Karpas-422 (cell line): Measurements from ENCODE around the gene PDE8A. TPM values are rescaled to one million over a fixed set of nuclear protein-coding genes. Genes with fewer than 3 reads are reported as not detected.
"Not testable (repeated sequence)": the region's sequence is repeated elsewhere in the genome, so short reads cannot be mapped to it uniquely, and the experiment has no call there.

Experiments used
- DNase-seq: peaks from one replicate; pipeline ENCODE4 v3.0.0-alpha.2; 2015
- H2AFZ ChIP-seq: fragments of 200-600 bp; sonication (generic); 2 replicates; pipeline ENCODE4 v1.6.1; 2014; ENCODE audit warnings: antibody characterized with exemption, low read length, mixed read lengths
- H3K27ac ChIP-seq: fragments of 200-600 bp; sonication (generic); 2 replicates; pipeline ENCODE4 v1.5.1; 2014; ENCODE audit warnings: mild to moderate bottlenecking, low read length, moderate library complexity
- H3K27me3 ChIP-seq: fragments of 200-600 bp; sonication (generic); 2 replicates; pipeline ENCODE4 v1.6.1; 2014; ENCODE audit warnings: low read length, mixed read lengths
- H3K36me3 ChIP-seq: fragments of 200-600 bp; sonication (generic); 2 replicates; pipeline ENCODE4 v1.6.1; 2014; ENCODE audit warnings: low read length, mixed read lengths; ENCODE audit not compliant: insufficient read depth
- H3K4me1 ChIP-seq: fragments of 200-600 bp; sonication (generic); 2 replicates; pipeline ENCODE4 v1.6.1; 2014; ENCODE audit warnings: mild to moderate bottlenecking, low read length, mixed read lengths
- H3K4me2 ChIP-seq: fragments of 200-600 bp; sonication (generic); 2 replicates; pipeline ENCODE4 v1.6.1; 2014; ENCODE audit warnings: low read length, low read depth, mild to moderate bottlenecking; ENCODE audit not compliant: poor library complexity, severe bottlenecking
- H3K4me3 ChIP-seq: fragments of 200-600 bp; sonication (generic); 2 replicates; pipeline ENCODE4 v1.5.1; 2014; ENCODE audit warnings: mild to moderate bottlenecking, antibody characterized with exemption, low read length, mixed read lengths
- H3K79me2 ChIP-seq: fragments of 200-600 bp; sonication (generic); 2 replicates; pipeline ENCODE4 v1.6.1; 2014; ENCODE audit warnings: mild to moderate bottlenecking, low read length, mixed read lengths
- H3K9ac ChIP-seq: fragments of 200-600 bp; sonication (generic); 2 replicates; pipeline ENCODE4 v1.6.0; 2014; ENCODE audit warnings: low read length
- H3K9me2 ChIP-seq: fragments of 200-600 bp; sonication (generic), shearing (Covaris generic); replicated peaks from 2 replicates; pipeline ENCODE4 v1.6.0; 2014; ENCODE audit warnings: mild to moderate bottlenecking, low read length, moderate library complexity; ENCODE audit not compliant: insufficient read depth
- H3K9me3 ChIP-seq: fragments of 300-700, 200-600 bp; sonication (generic); 2 replicates; pipeline ENCODE4 v1.6.1; 2014; ENCODE audit warnings: low read length, mixed read lengths
- H4K20me1 ChIP-seq: fragments of 200-600 bp; sonication (generic); 2 replicates; pipeline ENCODE4 v1.6.1; 2014; ENCODE audit warnings: mild to moderate bottlenecking, antibody characterized with exemption, low read length, low read depth; ENCODE audit not compliant: insufficient read depth
- total RNA-seq: library from RNA; depleted of rRNA; stranded (reverse); fragments of >200 nt; shearing (Covaris generic); gene quantifications from 2 replicates; pipeline ENCODE4 v1.2.3, GENCODE V29; 2014; ENCODE audit warnings: low replicate concordance

PDE8A gene
- total RNA-seq, 1 experiment from 2014 or later = 3.4 TPM

GRCh38 chr15:84980196-84981053, 1.2 kb upstream of the PDE8A start:
- Histone ChIP-seq H4K20me1 (peaks cover 6% of the 10 kb centered on the region; the same call in 1 of the 2 replicates), H3K9me3 (no peaks in the 10 kb centered on the region), H3K4me1 (peaks cover 12% of the 10 kb centered on the region)

DNA sequence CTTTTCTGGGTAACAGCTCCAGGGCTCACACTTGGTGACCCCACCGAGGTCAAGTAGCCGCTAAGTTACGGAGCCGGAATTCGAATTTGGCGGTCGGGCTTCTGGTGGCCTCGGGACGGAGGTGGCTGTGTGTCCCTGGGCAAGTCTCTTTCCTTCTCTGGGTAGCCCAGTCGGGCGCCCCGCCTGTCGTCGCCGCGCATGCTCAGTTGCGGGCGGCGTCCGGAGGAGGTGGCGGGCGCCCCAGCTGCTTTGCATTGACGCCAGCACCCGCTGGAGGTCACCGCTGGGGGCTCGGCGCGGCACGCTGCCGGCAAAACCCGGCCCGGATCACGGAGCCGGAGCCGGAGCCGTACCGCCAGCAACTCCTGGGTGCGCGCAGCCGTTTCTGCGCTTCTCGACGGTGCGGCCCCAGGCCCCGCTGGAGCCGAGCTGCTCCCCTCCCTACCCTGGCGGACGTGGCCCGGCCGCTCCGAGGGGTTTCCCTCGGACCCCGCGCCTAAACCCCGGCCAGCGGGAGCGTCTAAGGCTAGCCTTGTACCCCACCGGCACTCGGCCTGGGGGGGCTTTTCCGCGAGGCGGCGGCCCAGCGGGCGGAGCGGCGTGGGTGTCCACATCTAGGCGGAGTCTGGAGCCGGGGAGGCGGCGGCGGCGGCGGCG, 474 bp upstream of the PDE8A start:
- peaks cover 6% of the 10 kb centered on the region; the same call in 1 of the 2 replicates for H4K20me1 ChIP-seq
- H3K4me3 ChIP-seq = peak overlapping the region; percentile 70
- H3K27me3 ChIP-seq = no peaks in the 10 kb centered on the region
- H3K4me1 ChIP-seq = peaks cover 12% of the 10 kb centered on the region
- peak overlapping the region; percentile 91; the same call in 1 of the 2 replicates for H2AFZ ChIP-seq
- no peaks in the 10 kb centered on the region for H3K36me3 ChIP-seq
- H3K79me2 ChIP-seq = no peaks in the 10 kb centered on the region
- H3K4me2 ChIP-seq = peak overlapping the region; percentile 81
- no peaks in the 10 kb centered on the region for H3K9me2 ChIP-seq
- H3K9ac ChIP-seq = peak overlapping the region; percentile 76
- H3K9me3 ChIP-seq = no peaks in the 10 kb centered on the region
- peak; percentile 97 for DNase-seq
- H3K27ac ChIP-seq = peak overlapping the region; percentile 41

More at GRCh38 chr15:84980196-84981053, 1.2 kb upstream of the PDE8A start:
- peak overlapping the region; percentile 81 for H3K4me2 ChIP-seq
- H3K36me3 ChIP-seq = no peaks in the 10 kb centered on the region
- H3K9ac ChIP-seq = peak overlapping the region; percentile 76
- H3K9me2 ChIP-seq = no peaks in the 10 kb centered on the region
- no peaks in the 10 kb centered on the region for H3K79me2 ChIP-seq
- no peaks in the 10 kb centered on the region for H3K27me3 ChIP-seq
- peak overlapping the region; percentile 41 for H3K27ac ChIP-seq
- DNase-seq = peak; percentile 88
- peak overlapping the region; percentile 70 for H3K4me3 ChIP-seq
- H2AFZ ChIP-seq = peak overlapping the region; percentile 91; the same call in 1 of the 2 replicates

DNA sequence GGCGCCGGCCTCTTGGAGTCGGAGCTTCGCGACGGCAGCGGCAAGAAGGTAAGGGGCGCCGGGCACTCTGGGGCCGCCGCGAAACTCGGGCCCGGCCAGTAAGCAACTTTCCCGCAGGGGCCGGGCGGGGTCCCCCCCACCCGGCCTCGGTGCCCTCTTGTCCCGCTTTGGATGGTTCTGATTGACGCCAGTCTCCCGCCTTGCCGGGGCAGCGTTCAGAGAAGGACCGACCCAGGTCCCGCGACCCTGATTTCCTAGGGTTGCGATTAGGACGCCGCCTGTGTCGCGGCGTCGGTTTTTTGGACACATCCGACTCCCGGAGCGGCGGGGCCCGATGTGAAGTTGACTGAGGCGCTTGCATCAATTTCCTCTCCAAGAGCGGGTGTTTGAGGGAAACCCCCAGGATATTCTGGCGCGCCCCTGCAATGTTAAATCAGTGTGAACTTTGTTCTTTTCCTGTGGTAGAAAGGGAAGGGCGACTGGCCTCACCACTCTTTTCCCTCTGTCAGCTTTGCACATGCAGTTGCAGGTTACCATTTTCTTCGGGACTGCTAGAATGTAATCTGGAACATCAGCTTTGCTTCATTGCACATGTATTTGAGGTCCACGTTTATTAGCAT, 755 bp downstream of the PDE8A start:
- no peak for DNase-seq
- Histone ChIP-seq H3K9ac (no peak overlapping the region), H3K4me2 (no peak overlapping the region), H3K4me1 (peaks cover 12% of the 10 kb centered on the region), H3K4me3 (no peak overlapping the region), H3K27ac (no peak overlapping the region), H2AFZ (no peak overlapping the region), H3K27me3 (no peaks in the 10 kb centered on the region), H3K9me3 (no peaks in the 10 kb centered on the region), H3K79me2 (no peaks in the 10 kb centered on the region), H3K9me2 (no peaks in the 10 kb centered on the region), H4K20me1 (peaks cover 6% of the 10 kb centered on the region; the same call in 1 of the 2 replicates), H3K36me3 (no peaks in the 10 kb centered on the region)

DNA sequence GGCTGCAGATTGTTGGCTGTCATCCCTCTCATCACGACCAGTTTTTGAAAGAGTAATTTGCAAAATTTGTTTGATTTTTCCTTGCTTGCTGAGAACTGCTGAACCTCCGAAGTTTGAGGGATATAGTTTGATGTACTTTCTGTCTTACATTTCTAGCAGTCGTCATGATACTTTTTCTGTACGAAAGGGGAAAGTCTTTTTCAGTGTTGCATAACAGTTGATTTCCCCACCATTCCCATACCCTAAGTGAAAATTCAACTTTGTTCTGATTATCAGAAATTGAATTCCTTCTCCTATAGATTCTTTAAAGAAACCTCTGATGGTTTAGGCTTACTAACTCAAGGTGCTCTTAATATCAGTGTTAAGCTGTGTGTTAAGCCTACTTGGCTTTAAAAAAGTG, 1.6 kb downstream of the PDE8A start:
- Histone ChIP-seq H3K4me2 (no peak overlapping the region), H3K4me3 (no peak overlapping the region), H3K27ac (no peak overlapping the region), H3K9me2 (no peaks in the 10 kb centered on the region), H2AFZ (no peak overlapping the region), H3K9me3 (no peaks in the 10 kb centered on the region), H3K79me2 (no peaks in the 10 kb centered on the region), H3K36me3 (no peaks in the 10 kb centered on the region), H4K20me1 (peaks cover 11% of the 10 kb centered on the region), H3K27me3 (no peaks in the 10 kb centered on the region), H3K4me1 (peaks cover 15% of the 10 kb centered on the region), H3K9ac (no peak overlapping the region)
- DNase-seq = no peak

DNA sequence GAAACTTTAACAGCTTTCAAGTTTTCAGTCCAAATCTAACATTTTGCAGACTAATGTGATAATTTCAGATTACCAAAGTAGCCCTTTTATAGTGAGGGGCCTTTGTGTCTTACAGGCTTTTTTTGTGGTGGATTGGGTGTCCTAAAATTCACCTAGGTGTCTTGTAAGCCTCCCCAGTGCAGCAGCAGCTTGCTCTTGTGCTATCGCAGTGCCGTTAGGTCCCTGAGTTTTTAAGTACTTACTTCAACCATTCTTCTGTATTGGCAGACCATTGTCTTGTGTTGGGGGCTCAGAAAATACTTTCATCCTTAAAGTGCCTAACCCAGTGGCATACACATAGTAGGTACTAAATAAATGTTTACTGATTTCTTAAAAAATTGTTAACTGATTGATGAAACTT, 2.1 kb downstream of the PDE8A start:
- Histone ChIP-seq H3K9ac (no peak overlapping the region), H3K9me2 (no peaks in the 10 kb centered on the region), H3K4me1 (peaks cover 15% of the 10 kb centered on the region), H3K27me3 (no peaks in the 10 kb centered on the region), H4K20me1 (peaks cover 15% of the 10 kb centered on the region), H3K36me3 (no peaks in the 10 kb centered on the region), H3K79me2 (no peaks in the 10 kb centered on the region), H2AFZ (no peak overlapping the region), H3K27ac (no peak overlapping the region), H3K4me3 (no peak overlapping the region), H3K4me2 (no peak overlapping the region), H3K9me3 (no peaks in the 10 kb centered on the region)
- DNase-seq = no peak

- H3K4me3 ChIP-seq = no peak overlapping the region
- no peaks in the 10 kb centered on the region for H3K79me2 ChIP-seq
- H3K4me2 ChIP-seq = no peak overlapping the region
- H4K20me1 ChIP-seq = peaks cover 18% of the 10 kb centered on the region
- no peaks in the 10 kb centered on the region for H3K36me3 ChIP-seq
- H3K9ac ChIP-seq = no peak overlapping the region
- H3K27ac ChIP-seq = no peak overlapping the region
- H3K27me3 ChIP-seq = no peaks in the 10 kb centered on the region
- no peaks in the 10 kb centered on the region for H3K9me2 ChIP-seq
- DNase-seq = no peak
- H2AFZ ChIP-seq = no peak overlapping the region
- H3K4me1 ChIP-seq = peaks cover 10% of the 10 kb centered on the region
- no peaks in the 10 kb centered on the region for H3K9me3 ChIP-seq
These were observed 3.5 kb downstream of the PDE8A start for GRCh38 chr15:84985158-84985557.

DNA sequence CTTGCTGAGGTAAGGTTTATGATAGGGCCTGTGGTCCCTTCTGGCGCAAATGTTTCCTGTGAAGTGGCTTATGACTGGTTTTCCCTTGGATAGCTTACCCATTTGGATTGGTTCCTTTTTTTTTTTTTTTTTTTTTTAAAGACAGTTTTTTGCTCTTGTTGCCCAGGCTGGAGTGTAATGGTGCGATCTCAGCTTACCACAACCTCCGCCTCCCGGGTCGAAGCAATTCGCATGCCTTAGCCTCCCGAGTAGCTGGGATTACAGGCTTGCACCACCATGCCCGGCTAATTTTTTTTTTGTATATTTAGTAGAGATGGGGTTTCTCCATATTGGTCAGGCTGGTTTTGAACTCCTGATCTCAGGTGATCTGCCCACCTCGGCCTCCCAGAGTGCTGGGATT, 5.7 kb downstream of the PDE8A start:
- H3K9me3 ChIP-seq, DNase-seq, H3K9ac ChIP-seq, H3K27ac ChIP-seq, H3K36me3 ChIP-seq, H3K27me3 ChIP-seq, H3K79me2 ChIP-seq, H3K4me3 ChIP-seq, H3K9me2 ChIP-seq, H2AFZ ChIP-seq, H3K4me2 ChIP-seq: not testable (repeated sequence)
- Histone ChIP-seq H3K4me1 (peaks cover 11% of the 10 kb centered on the region), H4K20me1 (peaks cover 22% of the 10 kb centered on the region)
